Tibial nerve (tissue), 4 donors: ENCODE measurements around the gene SOWAHA. TPM values are rescaled to one million over a fixed set of nuclear protein-coding genes. Genes with fewer than 3 reads are reported as not detected.

Experiments used
- DNase-seq, 2 donors: peaks; one replicate each; pipeline ENCODE4 v3.0.0-alpha.2; 2019; ENCODE audit warnings: low spot score in 2 of 2
- H3K27ac ChIP-seq, 4 donors: fragments of 200-600 bp; sonication (generic) in 3 of 4; one replicate each; pipeline ENCODE4 v1.5.1; 2017 to 2019; ENCODE audit warnings: mild to moderate bottlenecking in 1 of 4
- H3K27me3 ChIP-seq, 2 donors: fragments of 200-600 bp; sonication (generic) in 1 of 2; one replicate each; pipeline versions ENCODE4 v1.5.1 to v1.6.0; 2017 to 2019
- H3K36me3 ChIP-seq, 3 donors: fragments of 200-600 bp; sonication (generic); one replicate each; pipeline ENCODE4 v1.5.1; 2018 to 2019
- H3K4me1 ChIP-seq, 4 donors: fragments of 200-600 bp; sonication (generic) in 3 of 4; one replicate each; pipeline ENCODE4 v1.5.1; 2017 to 2019
- H3K4me3 ChIP-seq, 4 donors: fragments of 200-600 bp; sonication (generic) in 3 of 4; one replicate each; pipeline ENCODE4 v1.5.1; 2017 to 2019; ENCODE audit warnings: mild to moderate bottlenecking in 1 of 4, moderate library complexity in 1 of 4
- H3K9me3 ChIP-seq, 4 donors: fragments of 200-600 bp; sonication (generic) in 3 of 4; one replicate each; pipeline ENCODE4 v1.5.1; 2017 to 2019
- CTCF ChIP-seq, 5 experiments: fragments of 200-600 bp in 3 of 5; fragments of 450-650 bp in 2 of 5; sonication (generic) in 3 of 5; IDR thresholded peaks; one replicate each; pipeline ENCODE4 v1.5.1; 2016 to 2019; ENCODE audit warnings: antibody characterized with exemption in 5 of 5, mild to moderate bottlenecking in 3 of 5, moderate library complexity in 2 of 5
- EP300 ChIP-seq, 2 donors: sonication (generic); formaldehyde crosslinking; IDR thresholded peaks; one replicate each; pipeline ENCODE4 v1.6.1; 2017; ENCODE audit warnings: antibody characterized with exemption in 2 of 2, mild to moderate bottlenecking in 1 of 2
- POLR2A ChIP-seq, 2 donors: fragments of 450-650 bp; IDR thresholded peaks; one replicate each; pipeline ENCODE4 v1.6.1; 2017; ENCODE audit warnings: antibody characterized with exemption in 2 of 2, mild to moderate bottlenecking in 2 of 2, moderate library complexity in 2 of 2
- WGBS, 2 donors: methylation state at CpG; one replicate each; pipeline ENCODE4 v1.1.5; 2018; 5-methylcytosine and 5-hydroxymethylcytosine counted together
- total RNA-seq, 4 donors: library from RNA; depleted of rRNA; stranded (reverse); fragments of >200 nt; gene quantifications; one replicate each; pipeline ENCODE4 v1.1.0, GENCODE V29; 2016

SOWAHA gene
- total RNA-seq, 4 donors from 2014 or later, result 0.44 to 2.9 (median 0.99) TPM

GRCh38 chr5:132829742-132830435 is 16.8 kb downstream of the SOWAHA start:
- peaks cover 0 to 9% (median 0%) of the 10 kb centered on the region in 3 donors for H3K36me3 ChIP-seq
- WGBS, 2 donors, result 3 to 8% methylated on average over 2 to 48 of the region's 75 CpGs
- DNase-seq, result peak; percentile 39 to 57
- peak overlapping the region; percentile 48 to 84 (median 74) for H3K4me3 ChIP-seq
- H3K27me3 ChIP-seq, result peaks cover 0 to 55% of the 10 kb centered on the region in 2 donors
- no peak for TF ChIP-seq EP300 (IDR thresholded peaks at IDR 0.05)
- TF ChIP-seq CTCF (IDR thresholded peaks at IDR 0.05), result peak; percentile 83 to 93 (median 91)
- TF ChIP-seq POLR2A (IDR thresholded peaks at IDR 0.05), result peak in 1 of 2 donors; percentile 17
- H3K4me1 ChIP-seq, result peaks cover 0 to 40% (median 15%) of the 10 kb centered on the region in 4 donors
- H3K27ac ChIP-seq, result peak overlapping the region; percentile 73 to 90 (median 80)
- no peaks in the 10 kb centered on the region for H3K9me3 ChIP-seq

GRCh38 chr5:132830436-132831094 is 17.5 kb downstream of the SOWAHA start, which contains the start of gene SHROOM1:
SHROOM1 (minus strand) TSS chr5:132830647; CDS start chr5:132826140, 4,507 bp downstream.
- peaks cover 0 to 35% (median 15%) of the 10 kb centered on the region in 4 donors for H3K4me1 ChIP-seq
- H3K9me3 ChIP-seq, result no peaks in the 10 kb centered on the region
- 5% methylated on average over 23 to 36 of the region's 78 CpGs for WGBS, 2 donors
- TF ChIP-seq POLR2A (IDR thresholded peaks at IDR 0.05) (peak in 1 of 2 donors; percentile 34), EP300 (IDR thresholded peaks at IDR 0.05) (peak in 1 of 2 donors; percentile 46), CTCF (IDR thresholded peaks at IDR 0.05) (no peak)
- H3K27ac ChIP-seq, result peak within 1 kb of the TSS; percentile 73 to 90 (median 80)
- peak within 1 kb of the TSS; percentile 48 to 84 (median 74) for H3K4me3 ChIP-seq
- DNase-seq, result no peak
- peaks cover 0 to 2% (median 0%) of the 10 kb centered on the region in 3 donors for H3K36me3 ChIP-seq
- H3K27me3 ChIP-seq, result peaks cover 0 to 50% of the 10 kb centered on the region in 2 donors

- peak overlapping the region; percentile 73 to 90 (median 80) for H3K27ac ChIP-seq
- H3K27me3 ChIP-seq, result peaks cover 0 to 43% of the 10 kb centered on the region in 2 donors
- DNase-seq, result no peak
- H3K4me1 ChIP-seq, result peaks cover 0 to 29% (median 12%) of the 10 kb centered on the region in 4 donors
- 81 to 83% methylated on average over 13 to 14 of the region's 15 CpGs for WGBS, 2 donors
- peak overlapping the region in 2 of 4 donors; percentile 68 to 80 for H3K4me3 ChIP-seq
- no peaks in the 10 kb centered on the region for H3K36me3 ChIP-seq
- TF ChIP-seq POLR2A (IDR thresholded peaks at IDR 0.05), result no peak
- TF ChIP-seq EP300 (IDR thresholded peaks at IDR 0.05), result no peak
- TF ChIP-seq CTCF (IDR thresholded peaks at IDR 0.05), result no peak
- H3K9me3 ChIP-seq, result no peaks in the 10 kb centered on the region
Measured at GRCh38 chr5:132831095-132831860, 18.2 kb downstream of the SOWAHA start.

GRCh38 chr5:132832612-132833011 is 19.5 kb downstream of the SOWAHA start:
- no peak for DNase-seq
- no peak for TF ChIP-seq CTCF (IDR thresholded peaks at IDR 0.05)
- TF ChIP-seq EP300 (IDR thresholded peaks at IDR 0.05), result no peak
- TF ChIP-seq POLR2A (IDR thresholded peaks at IDR 0.05), result no peak
- peaks cover 0 to 31% of the 10 kb centered on the region in 2 donors for H3K27me3 ChIP-seq
- WGBS, 2 donors, result 87 to 89% methylated on average over 5 of the region's 5 CpGs
- H3K36me3 ChIP-seq, result no peaks in the 10 kb centered on the region
- peaks cover 0 to 20% (median 11%) of the 10 kb centered on the region in 4 donors for H3K4me1 ChIP-seq
- no peak overlapping the region for H3K27ac ChIP-seq
- no peaks in the 10 kb centered on the region for H3K9me3 ChIP-seq
- H3K4me3 ChIP-seq, result no peak overlapping the region
